Activated naive CD4-positive, alpha-beta T cell treated with anti-CD3 and anti-CD28 coated beads, Interleukin-2, amount 10 ng/mL, durations not matched to agents 7 days and 5 days (primary cell): ENCODE data around the gene HJV.
A peak's percentile ranks its signal among the peaks of the same experiment; 100 is the strongest.

Source experiments
- CTCF ChIA-PET: fragments of 350-600 bp; sonication (Branson Sonifier 250); formaldehyde crosslinking; loops from one replicate; lab custom pipeline; 2021; ENCODE audit warnings: antibody characterized with exemption; lab: Charles Lee
- DNase-seq: peaks from one replicate; pipeline ENCODE4 v3.0.0-alpha.2; 2020
- H3K27ac Mint-ChIP-seq: one replicate; pipeline ENCODE4 v1.8.0; 2021; ENCODE audit warnings: mild to moderate bottlenecking, moderate library complexity, mixed read lengths
- H3K27me3 Mint-ChIP-seq: one replicate; pipeline ENCODE4 v1.8.0; 2021; ENCODE audit warnings: mild to moderate bottlenecking, mixed read lengths
- H3K36me3 Mint-ChIP-seq: one replicate; pipeline ENCODE4 v1.8.0; 2021; ENCODE audit warnings: mixed read lengths
- H3K4me1 Mint-ChIP-seq: one replicate; pipeline ENCODE4 v1.8.0; 2021; ENCODE audit warnings: mixed read lengths
- H3K4me3 Mint-ChIP-seq: one replicate; pipeline ENCODE4 v1.8.0; 2021; ENCODE audit warnings: mild to moderate bottlenecking, moderate library complexity, mixed read lengths
- H3K9me3 Mint-ChIP-seq: one replicate; pipeline ENCODE4 v1.8.0; 2021; ENCODE audit warnings: mixed read lengths

The HJV gene

GRCh38 chr1:145993618-145994390 is 27.7 kb downstream of the HJV start:
- H3K4me1 Mint-ChIP-seq = peaks cover 59% of the 10 kb centered on the region
- CTCF ChIA-PET = interaction anchor here (1.4 to 11.5 kb wide), 3 partner anchors 9 to 14 kb away, joined by 5 to 132 read pairs (median 37); no protein-coding TSS in a partner anchor
- no peaks in the 10 kb centered on the region for H3K9me3 Mint-ChIP-seq

GRCh38 chr1:145992958-145993617 is 28.4 kb downstream of the HJV start:
- CTCF ChIA-PET = interaction anchor here (1.4 to 11.5 kb wide), 3 partner anchors 8 to 14 kb away, joined by 5 to 132 read pairs (median 37); no protein-coding TSS in a partner anchor
- H3K9me3 Mint-ChIP-seq = no peaks in the 10 kb centered on the region
- H3K27me3 Mint-ChIP-seq = no peaks in the 10 kb centered on the region
- DNase-seq = no peak
- peaks cover 54% of the 10 kb centered on the region for H3K36me3 Mint-ChIP-seq
- peak overlapping the region; percentile 99 for H3K27ac Mint-ChIP-seq
- H3K4me1 Mint-ChIP-seq = peaks cover 58% of the 10 kb centered on the region
- H3K4me3 Mint-ChIP-seq = peak overlapping the region; percentile 97

More at GRCh38 chr1:145993618-145994390, 27.7 kb downstream of the HJV start:
- Mint-ChIP-seq H3K27ac (peak overlapping the region; percentile 99), H3K27me3 (no peaks in the 10 kb centered on the region), H3K4me3 (peak overlapping the region; percentile 97), H3K36me3 (peaks cover 54% of the 10 kb centered on the region)
- no peak for DNase-seq

- Mint-ChIP-seq H3K4me3 (peak overlapping the region; percentile 97), H3K4me1 (peaks cover 58% of the 10 kb centered on the region), H3K27me3 (no peaks in the 10 kb centered on the region), H3K27ac (peak overlapping the region; percentile 74), H3K9me3 (no peaks in the 10 kb centered on the region), H3K36me3 (peaks cover 54% of the 10 kb centered on the region)
- CTCF ChIA-PET = interaction anchor here (1.4 to 11.5 kb wide), 3 partner anchors 8 to 15 kb away, joined by 5 to 132 read pairs (median 37); no protein-coding TSS in a partner anchor
- DNase-seq = no peak
Observed at GRCh38 chr1:145992502-145992936, 29.0 kb downstream of the HJV start.

- CTCF ChIA-PET = interaction anchor here (1.0 to 11.5 kb wide), 2 partner anchors 12 to 21 kb away, joined by 3 to 132 read pairs; no protein-coding TSS in a partner anchor
- peaks cover 56% of the 10 kb centered on the region for H3K4me1 Mint-ChIP-seq
- H3K9me3 Mint-ChIP-seq = no peaks in the 10 kb centered on the region
- H3K36me3 Mint-ChIP-seq = peaks cover 54% of the 10 kb centered on the region
- peak overlapping the region; percentile 50 for H3K4me3 Mint-ChIP-seq
- no peak for DNase-seq
- peak overlapping the region; percentile 38 for H3K27ac Mint-ChIP-seq
- H3K27me3 Mint-ChIP-seq = no peaks in the 10 kb centered on the region
Observed at GRCh38 chr1:145991735-145992412, 29.7 kb downstream of the HJV start.

DNA sequence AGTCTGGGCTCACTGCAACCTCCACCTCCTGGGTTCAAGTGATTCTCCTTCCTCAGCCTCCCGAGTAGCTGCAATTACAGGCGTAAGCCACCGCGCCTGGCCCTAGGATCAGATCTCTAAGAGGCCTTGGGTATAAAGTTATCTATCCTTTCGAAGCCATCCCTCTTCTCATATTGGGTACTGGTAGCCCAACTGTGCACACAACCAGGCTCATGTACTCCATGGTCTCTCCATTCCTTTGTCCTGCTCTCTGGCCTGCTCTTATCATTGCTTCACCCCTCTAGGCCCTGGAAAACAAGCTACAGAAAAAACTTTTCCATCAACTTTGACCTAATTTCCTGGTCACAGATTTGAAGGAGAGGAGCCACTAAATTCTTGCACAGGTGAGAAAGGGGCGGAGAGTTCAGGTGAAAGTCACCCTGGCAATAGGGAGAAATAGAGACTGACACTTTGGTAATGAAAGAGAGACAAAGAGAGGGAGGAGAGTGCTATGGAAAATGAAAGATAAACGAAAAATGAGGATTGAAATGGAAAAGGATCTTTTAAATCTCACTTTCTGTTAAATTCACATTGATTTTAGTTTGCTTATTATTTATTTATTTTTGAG is 31.2 kb downstream of the HJV start:
- Mint-ChIP-seq H3K27ac (peak overlapping the region; percentile 65), H3K27me3 (no peaks in the 10 kb centered on the region), H3K4me1 (peaks cover 66% of the 10 kb centered on the region), H3K36me3 (peaks cover 45% of the 10 kb centered on the region), H3K9me3 (no peaks in the 10 kb centered on the region), H3K4me3 (no peak overlapping the region)
- DNase-seq = no peak
- CTCF ChIA-PET = interaction anchor here (11.5 kb wide), 1 partner anchor 11 kb away, joined by 132 read pairs; no protein-coding TSS in a partner anchor

DNA sequence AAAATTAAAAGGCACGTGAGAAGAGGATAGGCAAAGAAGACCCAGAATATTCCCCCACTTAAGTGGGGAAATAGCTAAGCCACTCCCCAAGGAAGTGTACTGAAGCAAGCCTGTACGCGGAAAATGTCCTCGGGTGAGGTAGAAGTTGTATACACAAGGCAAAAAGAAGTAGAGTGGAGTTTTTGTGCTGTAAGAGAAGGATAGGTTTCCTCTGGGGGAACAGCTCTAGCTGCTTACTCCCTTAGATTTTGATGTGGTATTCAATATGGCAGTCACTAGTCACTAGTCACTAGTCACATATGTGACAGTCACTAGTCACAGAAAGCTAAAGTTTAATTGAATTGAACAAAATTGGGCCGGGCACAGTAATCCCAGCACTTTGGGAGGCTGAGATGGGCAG is 32.8 kb downstream of the HJV start:
- H3K27me3 Mint-ChIP-seq = no peaks in the 10 kb centered on the region
- H3K4me3 Mint-ChIP-seq = no peak overlapping the region
- CTCF ChIA-PET = interaction anchor here (0.8 to 11.5 kb wide), 4 partner anchors 9 to 28 kb away, joined by 3 to 132 read pairs (median 4); no protein-coding TSS in a partner anchor
- DNase-seq = no peak
- peaks cover 30% of the 10 kb centered on the region for H3K36me3 Mint-ChIP-seq
- peak overlapping the region; percentile 57 for H3K27ac Mint-ChIP-seq
- H3K4me1 Mint-ChIP-seq = peaks cover 75% of the 10 kb centered on the region
- H3K9me3 Mint-ChIP-seq = no peaks in the 10 kb centered on the region

DNA sequence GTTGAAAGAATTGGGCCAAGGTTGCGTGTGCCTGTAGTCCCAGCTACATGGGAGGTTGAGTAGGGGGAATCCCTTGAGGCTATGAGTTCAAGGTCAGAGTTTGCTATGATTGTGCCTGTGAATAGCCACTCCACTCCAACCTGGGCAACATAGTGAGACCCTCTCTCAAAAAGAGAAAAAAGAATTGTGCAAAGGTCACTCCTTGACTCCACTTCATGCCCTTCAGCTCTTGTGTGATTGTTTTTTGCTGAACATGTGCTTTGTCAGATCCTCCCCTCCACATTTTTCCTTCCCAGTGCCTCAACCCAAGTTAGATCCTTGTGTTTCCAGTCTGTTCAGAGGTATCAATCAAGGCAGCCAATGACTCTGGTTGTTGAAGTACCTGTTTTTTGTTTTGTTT is 33.6 kb downstream of the HJV start:
- Mint-ChIP-seq H3K27ac (peak overlapping the region; percentile 34), H3K9me3 (no peaks in the 10 kb centered on the region), H3K4me1 (peaks cover 67% of the 10 kb centered on the region), H3K36me3 (peaks cover 22% of the 10 kb centered on the region), H3K27me3 (no peaks in the 10 kb centered on the region), H3K4me3 (no peak overlapping the region)
- CTCF ChIA-PET = interaction anchor here (1.7 to 11.5 kb wide), 2 partner anchors 8 to 19 kb away, joined by 6 to 132 read pairs; no protein-coding TSS in a partner anchor
- DNase-seq = no peak

GRCh38 chr1:145986551-145986950 is 35.0 kb downstream of the HJV start:
- no peaks in the 10 kb centered on the region for H3K27me3 Mint-ChIP-seq
- CTCF ChIA-PET = interaction anchor here (0.9 to 1.1 kb wide), 2 partner anchors 10 to 21 kb away, joined by 3 read pairs; partner anchors contain the start of gene TXNIP
- no peak overlapping the region for H3K27ac Mint-ChIP-seq
- H3K36me3 Mint-ChIP-seq = peaks cover 11% of the 10 kb centered on the region
- no peak overlapping the region for H3K4me3 Mint-ChIP-seq
- peaks cover 54% of the 10 kb centered on the region for H3K4me1 Mint-ChIP-seq
- no peaks in the 10 kb centered on the region for H3K9me3 Mint-ChIP-seq
- no peak for DNase-seq

- Mint-ChIP-seq H3K27ac (peak overlapping the region; percentile 85), H3K4me1 (peaks cover 48% of the 10 kb centered on the region), H3K36me3 (peaks cover 6% of the 10 kb centered on the region), H3K9me3 (no peaks in the 10 kb centered on the region), H3K27me3 (no peaks in the 10 kb centered on the region), H3K4me3 (peak overlapping the region; percentile 4)
- CTCF ChIA-PET = interaction anchor here (0.9 to 1.9 kb wide), 2 partner anchors 8 to 22 kb away, joined by 3 to 5 read pairs; no protein-coding TSS in a partner anchor
- DNase-seq = no peak
Observed at GRCh38 chr1:145985502-145986439, 35.8 kb downstream of the HJV start.

- CTCF ChIA-PET = interaction anchor here (1.9 kb wide), 1 partner anchor 8 kb away, joined by 5 read pairs; no protein-coding TSS in a partner anchor
- Mint-ChIP-seq H3K9me3 (no peaks in the 10 kb centered on the region), H3K4me3 (peak overlapping the region; percentile 4), H3K36me3 (peaks cover 5% of the 10 kb centered on the region), H3K27ac (peak overlapping the region; percentile 85), H3K4me1 (peaks cover 41% of the 10 kb centered on the region), H3K27me3 (no peaks in the 10 kb centered on the region)
- no peak for DNase-seq
Observed at GRCh38 chr1:145985129-145985501, 36.4 kb downstream of the HJV start.

DNA sequence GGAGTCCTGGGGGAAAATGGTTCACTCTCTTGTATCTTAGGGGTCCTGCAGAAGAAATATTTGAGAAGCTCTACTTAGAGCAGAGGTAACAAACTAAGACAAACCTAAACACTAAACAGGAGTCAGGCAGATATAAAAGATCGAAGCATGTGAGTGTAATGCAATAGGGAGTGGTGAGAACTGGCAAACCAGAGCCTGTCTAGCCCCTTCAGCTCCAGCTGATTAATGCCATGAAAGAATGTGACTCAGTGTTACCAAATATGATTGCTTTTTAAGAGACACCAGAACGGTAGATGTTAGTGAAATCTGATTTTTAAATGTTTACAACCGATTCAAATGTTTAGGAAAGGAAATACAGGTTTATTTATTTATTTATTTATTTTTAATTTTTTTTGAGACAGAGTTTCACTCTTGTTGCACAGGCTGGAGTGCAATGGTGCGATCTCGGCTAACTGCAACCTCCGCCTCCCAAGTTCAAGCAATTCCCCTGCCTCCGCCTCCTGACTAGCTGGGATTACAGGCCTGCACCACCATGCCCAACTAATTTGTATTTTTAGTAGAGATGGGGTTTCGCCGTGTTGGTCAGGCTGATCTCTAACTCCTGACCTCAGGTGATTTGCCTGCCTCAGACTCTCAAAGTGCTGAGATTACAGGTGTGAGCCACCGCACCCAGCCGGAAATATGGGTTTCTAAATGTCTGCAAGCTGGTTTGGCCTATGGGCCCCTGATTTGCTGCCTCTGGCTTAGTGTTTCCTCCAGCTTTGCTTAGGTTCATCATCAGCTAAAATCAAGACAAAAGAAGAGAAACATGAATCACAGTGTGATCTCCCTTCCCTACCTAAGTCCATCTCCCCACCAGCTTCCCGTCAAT is 37.3 kb downstream of the HJV start:
- Mint-ChIP-seq H3K9me3 (no peaks in the 10 kb centered on the region), H3K36me3 (peaks cover 5% of the 10 kb centered on the region), H3K27ac (peak overlapping the region; percentile 85), H3K4me3 (no peak overlapping the region), H3K4me1 (peaks cover 37% of the 10 kb centered on the region), H3K27me3 (no peaks in the 10 kb centered on the region)
- CTCF ChIA-PET = interaction anchor here (1.9 kb wide), 1 partner anchor 9 kb away, joined by 5 read pairs; no protein-coding TSS in a partner anchor
- peak; percentile 56 for DNase-seq

- Mint-ChIP-seq H3K36me3 (peaks cover 8% of the 10 kb centered on the region), H3K4me1 (peaks cover 29% of the 10 kb centered on the region)
Observed at GRCh38 chr1:145983206-145983675, 38.3 kb downstream of the HJV start.

More at GRCh38 chr1:145983206-145983675, 38.3 kb downstream of the HJV start:
- CTCF ChIA-PET = no interaction called here
- DNase-seq = no peak
- Mint-ChIP-seq H3K27me3 (no peaks in the 10 kb centered on the region), H3K4me3 (no peak overlapping the region), H3K9me3 (no peaks in the 10 kb centered on the region), H3K27ac (peak overlapping the region; percentile 46)
